HG03175 (cell line): ENCODE results near the gene PHACTR4.
"Not testable (repeated sequence)": the region's sequence is repeated elsewhere in the genome, so short reads cannot be mapped to it uniquely, and the experiment has no call there.

Experiments used
- ATAC-seq: cut with Tn5 transposase; IDR thresholded peaks from one replicate; pipeline ENCODE4 v1.9.1; 2021; ENCODE audit warnings: mild to moderate bottlenecking, moderate library complexity; ENCODE audit not compliant: unreplicated experiment

PHACTR4 gene

DNA sequence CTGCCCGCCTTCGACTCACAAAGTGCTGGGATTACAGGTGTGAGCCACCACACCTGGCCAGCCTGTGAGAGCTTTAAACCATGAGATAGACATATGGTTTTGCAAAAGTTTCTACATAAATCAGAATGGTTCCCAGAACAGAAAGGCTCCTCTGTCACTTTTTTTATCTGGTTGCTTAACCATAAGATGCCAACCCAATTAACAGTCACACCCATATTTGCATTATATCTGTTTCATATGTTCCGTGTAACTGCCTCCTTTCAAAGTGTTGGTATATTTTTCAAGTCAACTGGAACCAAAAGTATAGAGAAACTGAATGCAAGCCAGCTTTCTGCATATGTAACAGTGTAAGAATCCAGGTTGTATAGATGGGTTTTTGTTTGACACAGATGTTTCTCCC lies 112.6 kb downstream of the PHACTR4 start:
- no peak for ATAC-seq

DNA sequence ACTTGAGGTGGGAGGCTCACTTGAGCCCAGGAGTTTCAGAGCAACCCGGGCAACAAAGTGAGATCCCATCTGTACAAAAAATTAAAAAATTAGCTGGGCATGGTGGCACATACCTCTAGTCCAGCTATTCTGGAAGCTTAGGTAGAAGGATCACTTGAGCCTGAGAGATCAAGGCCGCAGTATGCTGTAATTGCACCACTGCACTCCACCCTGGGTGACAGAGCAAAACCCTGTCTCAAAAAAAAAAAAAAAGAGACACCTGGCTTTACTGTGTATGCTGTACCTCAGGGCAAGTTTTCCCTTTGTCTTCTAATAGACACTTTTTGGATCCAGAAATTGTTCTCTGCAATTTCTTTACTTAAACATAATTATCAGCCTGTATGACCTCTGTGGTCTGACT lies 113.2 kb downstream of the PHACTR4 start:
- ATAC-seq = no peak

DNA sequence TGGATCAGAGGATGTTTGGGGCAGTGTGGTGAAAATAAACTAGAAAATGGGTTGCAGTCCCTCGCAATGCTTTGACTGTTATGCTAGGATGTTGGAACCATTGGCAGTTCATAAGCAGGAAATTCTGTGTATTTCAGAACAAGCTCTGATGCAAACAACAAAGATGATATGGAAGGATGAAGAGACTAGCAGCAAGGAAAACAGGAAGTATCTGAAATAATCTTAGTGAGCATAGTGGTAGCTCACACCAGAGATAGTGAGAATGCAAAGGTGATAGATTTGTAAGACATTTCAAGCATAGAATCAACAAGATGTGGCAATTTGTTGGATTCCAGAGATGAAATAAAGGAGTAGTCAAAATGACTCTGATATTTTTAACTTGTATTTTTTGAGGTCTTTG lies 125.2 kb downstream of the PHACTR4 start:
- no peak for ATAC-seq

DNA sequence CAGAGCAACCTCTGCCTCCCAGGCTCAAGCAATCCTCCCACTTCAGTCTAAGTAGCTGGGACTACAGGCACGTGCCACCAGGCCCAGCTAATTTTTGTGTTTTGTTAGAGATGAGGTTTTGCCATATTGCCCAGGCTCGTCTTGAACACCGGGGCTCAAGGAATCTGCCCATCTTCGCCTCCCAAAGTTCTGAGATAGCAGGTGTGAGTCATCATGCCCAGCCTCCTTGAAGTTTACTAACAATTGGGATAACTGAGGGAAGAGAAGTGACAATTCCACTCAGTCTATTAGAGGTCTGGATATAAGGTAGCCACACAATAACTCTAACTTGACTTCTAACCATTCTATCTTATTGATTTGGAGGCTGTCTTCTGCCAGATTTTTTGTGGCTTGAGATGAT lies 130.0 kb downstream of the PHACTR4 start:
- no peak for ATAC-seq

DNA sequence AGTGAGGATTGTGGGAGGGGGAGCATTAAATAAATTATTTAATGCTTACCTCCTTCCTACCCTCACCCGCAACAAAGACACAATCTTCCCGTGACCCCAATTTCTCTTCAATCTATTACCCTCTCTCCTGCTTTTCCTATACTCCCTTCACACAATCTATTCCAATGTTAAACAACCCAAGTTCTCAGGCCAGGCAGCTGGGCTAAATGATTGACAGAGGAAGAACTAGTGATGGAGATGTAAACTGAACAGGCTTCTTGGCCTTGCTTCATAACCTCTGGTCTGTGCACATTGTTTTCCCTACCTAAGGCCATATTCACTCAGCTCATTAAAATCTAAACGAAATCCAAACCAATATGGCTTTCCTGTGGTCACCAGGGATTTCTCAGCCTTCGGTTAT lies 132.4 kb downstream of the PHACTR4 start:
- ATAC-seq = no peak

DNA sequence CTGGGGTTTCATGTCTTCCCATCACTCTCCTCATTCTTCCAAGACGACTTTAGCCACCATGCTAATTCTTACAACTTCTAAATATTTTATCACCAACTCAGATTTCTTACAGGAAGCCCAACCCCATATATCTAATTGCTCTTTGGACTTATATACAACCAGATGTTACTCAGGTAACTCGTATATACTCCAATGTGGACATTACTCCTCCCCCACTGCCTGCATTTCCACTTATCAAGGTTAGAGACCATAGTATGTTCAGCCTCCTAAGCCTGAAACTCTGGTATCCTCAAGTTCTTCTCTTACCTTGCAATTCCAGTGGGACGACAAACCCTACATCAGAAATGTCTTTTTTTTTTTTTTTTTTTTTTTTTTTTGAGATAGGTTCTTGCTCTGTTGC lies 133.6 kb downstream of the PHACTR4 start:
- ATAC-seq = no peak

DNA sequence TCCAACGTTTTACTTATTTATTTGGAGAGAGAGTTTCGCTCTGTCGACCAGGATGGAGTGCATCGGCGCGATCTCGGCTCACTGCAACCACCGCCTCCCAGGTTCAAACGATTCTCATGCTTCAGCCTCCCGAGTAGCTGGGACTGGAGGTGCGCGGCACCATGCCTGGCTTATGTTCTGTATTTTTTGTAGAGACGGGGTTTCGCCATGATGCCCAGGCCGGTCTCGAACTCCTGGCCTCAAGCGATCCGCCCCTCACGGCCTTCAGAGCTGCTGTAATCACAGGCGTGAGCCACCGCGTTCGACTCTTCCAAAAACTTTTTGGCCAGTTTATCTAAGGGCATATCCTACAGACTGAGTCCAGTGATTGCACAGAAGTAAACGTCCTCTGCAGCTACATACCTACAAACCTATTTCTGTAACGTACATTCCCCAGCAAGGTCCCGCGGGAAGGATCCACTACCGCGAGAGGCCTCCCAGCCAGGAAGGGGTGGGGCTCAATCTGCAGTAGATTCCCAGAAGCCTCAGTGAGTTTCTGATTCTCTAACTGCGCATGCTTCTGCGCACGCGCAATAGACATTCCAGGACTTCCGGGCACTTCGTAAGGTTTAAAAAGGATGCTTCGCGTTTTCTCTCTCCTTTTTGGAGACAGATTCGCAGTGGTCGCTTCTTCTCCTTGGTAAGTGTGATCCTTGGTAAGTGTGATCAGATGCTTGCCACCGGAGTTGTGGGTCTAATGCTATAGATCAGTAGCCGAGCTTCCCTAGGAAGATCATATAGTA lies 136.1 kb downstream of the PHACTR4 start, which contains the start of gene RCC1:
TSS of gene RCC1 (plus strand) at position 638 of the 782 bp plus-strand sequence. CDS start 23,824 bp downstream, outside the sequence.
- peak; percentile 80 for ATAC-seq

DNA sequence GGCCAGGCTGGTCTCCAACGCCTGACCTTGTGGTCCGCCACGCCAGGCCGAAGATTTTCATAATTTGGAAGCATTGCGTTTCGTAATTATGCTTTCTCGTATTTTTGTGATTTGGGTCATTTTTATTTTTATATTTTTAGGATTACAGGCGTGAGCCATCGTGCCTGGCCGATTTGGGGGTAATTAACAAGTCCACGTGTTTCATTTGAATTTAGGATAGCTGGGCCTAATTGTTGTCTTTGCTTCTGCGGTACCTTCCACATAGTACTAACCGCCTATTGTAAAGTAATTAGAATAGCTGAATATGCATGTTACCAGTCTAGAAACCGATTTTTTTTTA lies 137.3 kb downstream of the PHACTR4 start:
- no peak for ATAC-seq

DNA sequence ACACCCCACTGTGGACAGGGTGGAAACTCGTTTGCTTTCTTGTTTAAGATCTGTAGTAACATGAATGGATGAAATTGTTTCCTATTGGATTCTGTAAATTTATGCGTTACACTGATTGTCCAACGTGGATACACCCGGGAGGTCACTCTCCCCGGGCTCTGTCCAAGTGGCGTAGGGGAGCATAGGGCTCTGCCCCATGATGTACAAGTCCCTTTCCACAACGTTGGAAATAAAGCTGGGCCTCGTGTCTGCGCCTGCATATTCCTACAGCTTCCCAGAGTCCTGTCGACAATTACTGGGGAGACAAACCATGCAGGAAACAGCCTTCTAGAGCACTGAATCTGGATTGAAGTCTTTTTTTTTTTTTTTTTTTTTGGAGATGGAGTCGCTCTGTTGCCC lies 137.7 kb downstream of the PHACTR4 start:
- no peak for ATAC-seq

DNA sequence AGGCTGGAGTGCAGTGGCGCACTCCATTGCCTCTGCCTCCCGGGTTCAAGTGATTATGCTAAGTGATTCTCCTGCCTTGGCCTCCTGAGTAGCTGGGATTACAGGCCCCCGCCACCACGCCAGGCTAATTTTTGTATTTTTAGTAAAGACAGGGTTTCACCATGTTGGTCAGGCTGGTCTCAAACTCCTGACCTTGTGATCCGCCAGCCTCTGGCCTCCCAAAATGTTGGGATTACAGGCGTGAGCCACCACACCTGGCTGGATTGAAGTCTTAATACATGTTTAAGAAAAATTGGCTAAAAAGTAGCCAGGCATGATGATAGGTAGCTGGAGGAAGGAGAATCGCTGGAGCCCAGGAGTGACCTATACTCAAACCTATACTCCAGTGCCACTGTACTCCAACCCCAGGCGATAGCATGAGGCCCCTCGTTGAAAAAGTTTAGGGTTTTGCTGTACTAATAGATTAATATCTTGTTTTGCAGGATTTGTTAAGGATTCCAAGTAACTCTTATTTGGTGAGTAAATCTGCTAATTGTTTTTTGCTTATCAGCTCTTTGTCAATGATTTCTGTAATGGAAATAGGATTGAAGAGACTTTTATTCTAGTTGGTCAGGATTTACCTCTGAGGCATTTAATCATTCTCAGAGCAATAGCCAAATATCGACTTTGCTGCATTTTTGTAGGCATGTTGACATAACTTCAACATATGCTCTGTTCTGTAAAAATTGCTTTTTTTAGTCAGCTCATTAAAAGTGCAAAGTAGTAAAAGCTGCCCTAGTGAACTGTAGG lies 138.3 kb downstream of the PHACTR4 start:
- no peak for ATAC-seq

DNA sequence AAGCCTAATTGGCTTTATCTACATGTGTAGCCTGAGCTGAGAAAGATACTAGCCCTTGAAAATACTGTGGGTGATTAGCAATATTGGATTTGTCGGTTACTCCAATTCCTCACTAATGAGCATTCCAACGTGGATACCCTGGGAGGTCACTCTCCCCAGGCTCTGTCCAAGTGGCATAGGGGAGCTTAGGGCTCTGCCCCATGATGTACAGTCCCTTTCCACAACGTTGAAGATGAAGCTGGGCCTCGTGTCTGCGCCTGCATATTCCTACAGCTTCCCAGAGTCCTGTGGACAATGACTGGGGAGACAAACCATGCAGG lies 138.9 kb downstream of the PHACTR4 start:
- ATAC-seq = no peak

DNA sequence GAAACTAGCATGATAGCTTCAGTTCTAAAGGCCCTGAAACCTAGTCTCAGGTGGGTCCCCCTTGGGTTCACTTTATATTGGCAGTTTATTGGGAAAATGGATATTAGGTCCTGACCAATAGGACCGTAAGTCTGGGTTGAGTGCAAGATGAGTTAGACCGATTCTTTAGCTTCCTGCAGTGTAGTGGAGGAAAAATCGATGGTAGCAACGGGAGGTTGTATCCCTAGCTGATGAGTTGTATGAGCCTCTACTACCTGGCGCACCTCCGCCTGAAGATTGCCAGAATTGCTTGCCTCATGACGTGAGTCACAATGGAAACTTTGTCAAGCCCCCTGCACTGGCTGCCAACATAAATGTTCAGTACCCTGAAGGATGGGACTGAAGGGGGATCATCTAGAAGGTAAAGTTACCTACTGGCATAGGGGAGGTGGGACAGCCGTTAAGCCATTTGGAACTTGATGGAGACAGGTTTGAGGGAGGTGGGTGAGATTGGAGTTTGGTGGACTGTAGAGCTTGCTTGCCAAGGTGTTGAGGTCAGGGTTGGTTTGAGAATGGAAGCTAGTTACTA lies 140.2 kb downstream of the PHACTR4 start:
- ATAC-seq = no peak

DNA sequence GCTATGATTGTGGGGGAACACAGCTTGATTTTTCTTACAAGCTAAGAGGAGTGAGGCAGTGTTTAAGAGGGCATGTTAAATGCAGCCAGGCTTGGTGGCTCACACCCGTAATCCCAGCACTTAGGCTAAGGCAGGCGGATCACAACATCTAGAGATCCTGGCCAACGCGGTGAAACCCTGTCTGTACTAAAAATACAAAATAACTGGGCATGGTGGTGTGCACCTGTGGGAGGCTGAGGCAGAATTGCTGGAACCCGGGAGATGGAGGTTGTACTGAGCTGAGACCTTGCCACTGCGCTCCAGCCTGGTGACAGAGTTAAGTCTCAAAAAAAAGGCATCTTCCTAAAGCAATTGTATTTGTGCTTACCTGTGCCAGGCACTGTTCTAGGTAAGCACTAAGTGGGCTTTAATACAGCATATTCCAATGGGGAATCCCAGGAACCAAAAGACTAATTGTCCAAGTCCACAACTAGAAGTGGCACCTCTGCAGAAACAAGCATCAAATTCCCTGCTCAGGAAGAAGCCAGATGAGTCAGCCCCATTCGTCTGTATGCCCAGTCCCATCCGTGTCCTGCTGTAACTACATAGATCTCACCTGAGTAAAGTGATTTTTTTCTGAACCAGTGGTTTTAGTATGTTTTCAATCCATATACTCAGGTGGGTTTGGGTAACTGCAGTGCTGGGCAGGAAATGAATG lies 140.9 kb downstream of the PHACTR4 start:
- no peak for ATAC-seq

DNA sequence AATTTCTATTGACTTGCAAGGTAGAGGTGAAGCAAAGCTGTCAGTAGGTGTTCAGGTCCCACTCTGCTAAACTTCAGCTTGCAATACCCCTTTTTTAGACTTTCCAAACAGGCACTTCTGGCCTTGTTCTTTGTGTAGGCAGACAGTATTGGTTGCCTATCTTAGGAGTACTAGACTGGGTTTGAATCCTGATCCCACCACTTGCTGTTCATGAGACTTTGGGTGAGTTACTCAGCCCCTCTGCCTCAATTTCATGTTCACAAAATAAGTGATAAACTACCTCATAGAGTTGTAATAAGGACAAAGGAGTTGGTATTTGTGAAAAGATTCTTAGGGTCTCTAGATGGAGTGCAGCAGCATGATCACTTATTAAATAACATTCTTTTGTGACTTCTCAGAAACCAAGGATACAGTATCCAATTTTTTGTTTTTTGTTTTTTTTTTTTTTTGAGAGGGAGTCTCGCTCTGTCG lies 141.5 kb downstream of the PHACTR4 start:
- no peak for ATAC-seq

DNA sequence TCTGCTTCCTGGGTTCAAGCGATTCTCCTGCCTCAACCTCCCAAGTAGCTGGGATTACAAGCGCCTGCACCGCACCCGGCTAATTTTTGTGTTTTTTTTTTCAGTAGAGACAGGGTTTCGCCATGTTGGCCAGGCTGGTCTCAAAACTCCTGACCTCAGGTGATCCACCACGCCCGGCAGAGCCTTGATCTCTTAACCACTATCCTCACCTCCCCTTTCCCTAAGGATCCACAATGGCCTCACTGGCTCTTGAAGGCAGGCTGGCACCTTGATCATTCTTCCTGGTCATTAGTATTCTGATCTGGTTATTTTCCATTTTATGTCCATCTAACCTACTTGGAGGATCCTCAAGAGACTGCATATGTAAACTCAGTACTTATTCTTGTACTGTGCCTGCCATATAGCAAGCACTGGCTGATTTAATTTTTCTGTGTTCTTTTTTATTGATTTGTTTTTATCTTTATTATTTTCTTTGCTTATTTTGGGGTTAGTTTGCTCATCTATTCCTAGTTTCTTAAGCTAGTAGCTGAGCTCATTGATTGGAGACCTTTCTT lies 142.6 kb downstream of the PHACTR4 start:
- no peak for ATAC-seq

DNA sequence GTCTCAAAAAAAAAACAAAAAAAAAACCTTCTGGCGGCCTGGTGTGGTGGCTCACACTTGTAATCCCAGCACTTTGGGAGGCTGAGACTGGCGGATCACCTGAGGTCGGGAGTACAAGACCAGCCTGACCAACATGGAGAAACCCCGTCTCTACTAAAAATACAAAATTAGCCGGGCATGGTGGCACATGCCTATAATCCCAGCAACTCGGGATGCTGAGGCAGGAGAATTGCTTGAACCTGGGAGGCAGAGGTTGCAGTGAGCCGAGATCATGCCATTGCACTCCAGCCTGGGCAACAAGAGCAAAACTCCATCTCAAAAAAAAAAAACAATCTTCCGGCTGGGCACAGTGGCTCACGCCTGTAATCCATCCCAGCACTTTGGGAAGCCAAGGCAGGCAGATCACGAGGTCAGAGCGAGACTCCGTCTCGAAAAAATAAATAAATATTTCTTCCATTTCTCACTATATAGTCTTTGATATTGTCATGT lies 144.9 kb downstream of the PHACTR4 start:
- ATAC-seq = not testable (repeated sequence)

DNA sequence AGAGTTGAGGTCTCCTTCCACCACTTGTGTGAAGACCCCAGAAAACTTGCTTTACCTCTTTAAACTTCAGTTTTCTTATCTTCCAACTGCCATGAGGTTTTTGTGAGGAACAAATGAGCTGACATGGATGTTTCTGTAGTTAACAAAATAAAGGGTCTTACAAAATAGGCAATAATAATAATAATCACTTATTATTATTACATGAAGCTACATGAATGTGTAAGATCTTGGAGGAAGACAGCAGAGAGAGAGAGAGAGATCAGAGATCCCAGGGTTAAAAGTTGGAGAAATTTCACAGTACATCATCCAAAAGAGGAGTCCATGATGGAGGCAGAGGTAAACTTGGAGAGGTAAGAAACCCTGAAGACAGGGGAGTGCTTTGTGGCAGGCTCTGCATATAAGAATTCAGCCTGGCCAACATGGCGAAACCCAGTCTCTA lies 147.0 kb downstream of the PHACTR4 start:
- ATAC-seq = no peak

DNA sequence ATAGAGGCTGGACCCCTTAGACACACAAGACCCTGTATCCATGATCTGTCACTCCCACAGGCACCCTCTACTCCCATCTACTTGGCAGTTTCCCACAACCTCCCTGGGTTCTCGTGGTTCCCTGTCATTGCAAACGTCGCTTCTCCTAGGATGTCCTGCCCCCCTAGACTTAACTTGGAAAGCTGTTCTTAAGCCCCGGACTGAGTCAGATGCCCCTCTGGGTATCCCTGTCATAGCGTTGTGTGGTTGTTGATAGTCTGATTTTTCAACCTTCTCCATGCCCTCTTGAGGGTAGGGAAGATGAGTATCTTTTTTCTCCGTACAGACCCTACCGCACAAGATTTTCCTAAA lies 148.1 kb downstream of the PHACTR4 start:
- ATAC-seq = no peak

DNA sequence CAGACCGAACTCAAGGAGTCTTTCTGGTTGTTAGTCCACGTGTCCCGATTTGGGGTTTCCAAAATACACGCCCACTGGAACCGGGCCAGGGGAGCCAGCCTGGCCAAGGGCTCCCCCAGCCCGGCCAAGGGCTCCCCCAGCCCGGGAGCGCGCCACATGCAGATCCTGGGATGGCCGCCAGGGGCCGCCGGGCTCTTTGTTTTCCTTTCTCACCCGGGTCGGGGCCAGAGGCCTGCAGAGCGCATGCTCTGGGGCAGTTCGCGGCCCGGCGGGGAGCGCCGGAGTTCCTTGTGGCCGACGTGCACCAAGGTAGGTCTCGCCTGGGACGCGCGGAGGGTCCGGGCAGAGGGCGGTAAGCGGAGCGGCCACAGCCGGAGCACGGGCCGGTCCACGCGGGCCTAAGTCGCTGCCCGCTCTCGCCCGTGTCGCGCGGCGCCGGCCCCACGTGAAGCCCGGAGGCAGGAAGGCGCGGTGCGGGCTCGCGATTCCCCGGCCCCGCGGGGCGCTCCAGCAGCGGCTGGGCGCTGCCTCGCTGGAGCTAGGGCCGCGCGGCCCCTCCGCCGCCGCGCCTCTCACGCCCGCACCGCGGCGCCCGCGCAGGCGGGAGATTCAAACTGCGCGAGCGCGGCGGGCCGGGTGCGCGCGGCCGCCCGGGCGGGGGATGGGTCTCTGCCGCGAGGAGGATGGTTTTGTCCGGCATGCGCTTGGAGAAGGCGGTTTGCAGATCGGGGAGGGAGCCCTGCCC lies 148.6 kb downstream of the PHACTR4 start:
- ATAC-seq = peak; percentile 80

DNA sequence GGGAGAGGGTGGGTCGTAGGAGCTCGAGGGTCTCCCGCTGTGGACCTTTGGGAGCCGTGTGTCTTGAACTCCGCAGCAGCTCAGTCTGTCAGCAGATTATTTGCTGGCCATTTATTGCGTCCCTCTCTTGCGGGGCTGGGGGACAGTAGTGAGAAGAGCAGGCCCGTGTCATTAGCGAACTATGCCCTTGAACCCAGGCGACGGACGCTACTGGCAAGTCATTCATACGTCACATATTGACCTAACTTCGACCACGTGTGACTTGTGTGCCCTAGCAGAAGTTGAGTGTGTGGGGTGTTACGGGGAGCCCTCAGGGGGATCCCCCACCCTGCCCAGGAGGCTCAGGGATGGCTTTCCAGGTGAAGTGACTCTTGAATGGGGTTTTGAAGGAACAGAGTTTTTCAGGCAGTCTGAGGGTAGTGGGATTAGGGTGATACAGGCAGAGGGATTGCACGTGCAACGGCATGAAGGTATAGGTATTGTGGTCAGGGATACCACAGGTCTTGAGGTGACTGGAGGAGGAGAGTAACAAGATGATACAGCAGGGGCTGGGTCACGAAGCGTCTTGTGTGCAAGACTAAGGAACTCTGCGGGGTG lies 149.3 kb downstream of the PHACTR4 start:
- peak; percentile 32 for ATAC-seq
